ENCODE data around the gene MPPED1. TPM values are rescaled to one million over a fixed set of nuclear protein-coding genes. Genes with fewer than 3 reads are reported as not detected.

The MPPED1 gene
- total and polyA plus RNA-seq, 10 donors: 0.02 to 0.13 (median 0.04) TPM; not detected in 6

- DNase-seq: peak; percentile 49
- 10 to 37% (median 23%) methylated on average over 4 of the region's 4 CpGs for WGBS, 5 donors
- no peaks in the 10 kb centered on the region for H3K4me1 ChIP-seq
Observed at GRCh38 chr22:43440556-43440955, 28.7 kb downstream of the MPPED1 start.

GRCh38 chr22:43441216-43441615 lies 29.4 kb downstream of the MPPED1 start:
- intact Hi-C loops (cut with DNase I; ENCODE audit: low total_unique reads): no loop called here

More at GRCh38 chr22:43440556-43440955, 28.7 kb downstream of the MPPED1 start:
- intact Hi-C loops (cut with DNase I; ENCODE audit: low total_unique reads): no loop called here
- no peaks in the 10 kb centered on the region for H3K36me3 ChIP-seq
- no peak overlapping the region for H3K4me3 ChIP-seq
- no peak for TF ChIP-seq CTCF (IDR thresholded peaks at IDR 0.05 in 8 of 11, conservative IDR thresholded peaks at IDR 0.05 in 3 of 11)
- TF ChIP-seq POLR2AphosphoS5 (IDR thresholded peaks at IDR 0.05): no peak
- TF ChIP-seq POLR2A (IDR thresholded peaks at IDR 0.05): no peak
- H3K9me3 ChIP-seq: no peaks in the 10 kb centered on the region
- no peak overlapping the region for H3K27ac ChIP-seq
- H3K27me3 ChIP-seq (replicated peaks in 1 of 7): peaks cover 0 to 72% (median 0%) of the 10 kb centered on the region in 7 donors

GRCh38 chr22:43441751-43442150 lies 29.9 kb downstream of the MPPED1 start:
- Histone ChIP-seq H3K9me3 (no peaks in the 10 kb centered on the region), H3K4me1 (no peaks in the 10 kb centered on the region), H3K27ac (no peak overlapping the region), H3K36me3 (no peaks in the 10 kb centered on the region), H3K4me3 (no peak overlapping the region), H3K27me3 (replicated peaks in 1 of 7) (peaks cover 0 to 61% (median 0%) of the 10 kb centered on the region in 7 donors)
- intact Hi-C loops (cut with DNase I; ENCODE audit: low total_unique reads): no loop called here
- 49 to 70% (median 64%) methylated on average over 8 of the region's 8 CpGs for WGBS, 5 donors
- TF ChIP-seq CTCF (IDR thresholded peaks at IDR 0.05 in 8 of 11, conservative IDR thresholded peaks at IDR 0.05 in 3 of 11) (no peak), POLR2A (IDR thresholded peaks at IDR 0.05) (no peak), POLR2AphosphoS5 (IDR thresholded peaks at IDR 0.05) (no peak)
- peak; percentile 32 for DNase-seq

More at GRCh38 chr22:43441216-43441615, 29.4 kb downstream of the MPPED1 start:
- Histone ChIP-seq H3K36me3 (no peaks in the 10 kb centered on the region), H3K4me1 (no peaks in the 10 kb centered on the region), H3K4me3 (no peak overlapping the region), H3K27ac (no peak overlapping the region), H3K9me3 (no peaks in the 10 kb centered on the region), H3K27me3 (replicated peaks in 1 of 7) (peaks cover 0 to 66% (median 0%) of the 10 kb centered on the region in 7 donors)
- DNase-seq: peak; percentile 33
- TF ChIP-seq POLR2A (IDR thresholded peaks at IDR 0.05) (no peak), POLR2AphosphoS5 (IDR thresholded peaks at IDR 0.05) (no peak), CTCF (IDR thresholded peaks at IDR 0.05 in 8 of 11, conservative IDR thresholded peaks at IDR 0.05 in 3 of 11) (no peak)
- 60 to 82% (median 66%) methylated on average over 6 of the region's 6 CpGs for WGBS, 5 donors

- intact Hi-C loops (cut with DNase I; ENCODE audit: low total_unique reads): no loop called here
- Histone ChIP-seq H3K4me3 (no peak overlapping the region), H3K36me3 (no peaks in the 10 kb centered on the region), H3K9me3 (no peaks in the 10 kb centered on the region), H3K4me1 (no peaks in the 10 kb centered on the region), H3K27ac (no peak overlapping the region), H3K27me3 (replicated peaks in 1 of 7) (peaks cover 0 to 54% (median 0%) of the 10 kb centered on the region in 7 donors)
- TF ChIP-seq POLR2A (IDR thresholded peaks at IDR 0.05) (no peak), POLR2AphosphoS5 (IDR thresholded peaks at IDR 0.05) (no peak), CTCF (IDR thresholded peaks at IDR 0.05 in 8 of 11, conservative IDR thresholded peaks at IDR 0.05 in 3 of 11) (no peak)
- WGBS, 5 donors: 72 to 84% (median 80%) methylated on average over 13 to 16 of the region's 16 CpGs
- peak; percentile 58 for DNase-seq
Observed at GRCh38 chr22:43442386-43443151, 30.8 kb downstream of the MPPED1 start.
